Lower lobe of right lung (tissue), 2 donors: ENCODE data around the gene THEMIS2. TPM values are rescaled to one million over a fixed set of nuclear protein-coding genes. Genes with fewer than 3 reads are reported as not detected.

Experiments used
- ATAC-seq, 2 donors: fragments of 200-7000 bp; cut with Tn5 transposase; one replicate each; pipeline ENCODE4 v1.9.1; 2020 to 2022; ENCODE audit warnings: mild to moderate bottlenecking in 2 of 2, moderate library complexity in 2 of 2
- DNase-seq: peaks from one replicate; pipeline ENCODE4 v3.0.0-alpha.2; 2020
- H3K27ac ChIP-seq: fragments of 200-600 bp; one replicate; pipeline ENCODE4 v1.8.0; 2022
- H3K27me3 ChIP-seq: fragments of 200-600 bp; one replicate; pipeline ENCODE4 v1.8.0; 2022; ENCODE audit warnings: low read depth
- H3K36me3 ChIP-seq: fragments of 200-600 bp; one replicate; pipeline ENCODE4 v1.8.0; 2022; ENCODE audit warnings: mild to moderate bottlenecking
- H3K4me1 ChIP-seq: fragments of 200-600 bp; one replicate; pipeline ENCODE4 v1.8.0; 2022
- H3K4me3 ChIP-seq: fragments of 200-600 bp; one replicate; pipeline ENCODE4 v1.8.0; 2022; ENCODE audit warnings: mild to moderate bottlenecking
- H3K9me3 ChIP-seq: fragments of 200-600 bp; one replicate; pipeline ENCODE4 v1.8.0; 2022
- intact Hi-C: fragments of 100-400 bp; cut with DNase I; formaldehyde crosslinking; loops from one replicate; pipeline ENCODE4 v1.11.0; 2022
- total RNA-seq: library from RNA; stranded (reverse); fragmentation: NEBNext Ultra II Directional; extraction: Animal tissue kit (Norgen Biotek cat#: 25700); gene quantifications from one replicate; pipeline ENCODE4 v1.2.1, GENCODE V29; 2021
- TF ChIP-seq, protein P1 (sequence below): fragments of 200-600 bp; IDR thresholded peaks from one replicate; pipeline ENCODE4 v1.8.0; 2022; ENCODE audit warnings: antibody characterized with exemption, mild to moderate bottlenecking
- donor health status: DM: no; HTN: yes; CAD: no; lungs with severe emphysema.

Gene THEMIS2
- total RNA-seq, 1 donor from 2014 or later = 161 TPM

DNA sequence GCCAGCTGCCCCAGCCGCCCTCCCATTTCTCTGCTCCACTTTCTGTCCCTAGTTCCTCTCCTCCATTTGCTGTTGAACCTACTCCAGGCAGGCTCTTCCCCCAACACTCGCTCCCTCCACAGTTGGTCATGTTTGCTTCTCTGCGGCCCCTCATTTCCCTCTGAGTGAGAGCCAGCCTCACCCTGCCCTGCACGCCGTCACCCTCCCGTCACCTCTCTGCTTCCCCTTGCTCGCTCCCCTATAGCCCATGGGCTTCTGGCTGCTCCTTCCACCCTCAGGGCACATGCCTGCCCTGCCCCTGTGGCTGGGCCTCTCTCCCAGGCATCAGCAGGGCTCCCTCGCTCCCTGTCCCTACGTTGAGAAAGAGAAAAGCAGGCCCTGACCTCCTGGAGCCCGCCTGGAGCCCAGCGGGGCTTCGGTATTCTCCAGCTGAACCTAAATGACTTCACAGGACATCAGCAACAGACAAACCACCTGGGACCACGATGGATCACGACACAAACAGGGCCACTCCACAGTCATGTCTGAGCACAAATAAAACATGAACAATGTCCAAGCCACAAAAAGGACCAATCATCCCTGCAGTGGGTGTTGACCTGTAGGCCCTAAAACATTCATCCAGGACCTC lies 13.3 kb upstream of the THEMIS2 start:
- Histone ChIP-seq H3K36me3 (no peaks in the 10 kb centered on the region), H3K4me1 (peaks cover 24% of the 10 kb centered on the region), H3K9me3 (no peaks in the 10 kb centered on the region), H3K4me3 (no peak overlapping the region), H3K27me3 (no peaks in the 10 kb centered on the region), H3K27ac (peak overlapping the region; percentile 46)
- DNase-seq (no peak), ATAC-seq (peak; percentile 3 to 11)
- TF ChIP-seq, protein P1, sequence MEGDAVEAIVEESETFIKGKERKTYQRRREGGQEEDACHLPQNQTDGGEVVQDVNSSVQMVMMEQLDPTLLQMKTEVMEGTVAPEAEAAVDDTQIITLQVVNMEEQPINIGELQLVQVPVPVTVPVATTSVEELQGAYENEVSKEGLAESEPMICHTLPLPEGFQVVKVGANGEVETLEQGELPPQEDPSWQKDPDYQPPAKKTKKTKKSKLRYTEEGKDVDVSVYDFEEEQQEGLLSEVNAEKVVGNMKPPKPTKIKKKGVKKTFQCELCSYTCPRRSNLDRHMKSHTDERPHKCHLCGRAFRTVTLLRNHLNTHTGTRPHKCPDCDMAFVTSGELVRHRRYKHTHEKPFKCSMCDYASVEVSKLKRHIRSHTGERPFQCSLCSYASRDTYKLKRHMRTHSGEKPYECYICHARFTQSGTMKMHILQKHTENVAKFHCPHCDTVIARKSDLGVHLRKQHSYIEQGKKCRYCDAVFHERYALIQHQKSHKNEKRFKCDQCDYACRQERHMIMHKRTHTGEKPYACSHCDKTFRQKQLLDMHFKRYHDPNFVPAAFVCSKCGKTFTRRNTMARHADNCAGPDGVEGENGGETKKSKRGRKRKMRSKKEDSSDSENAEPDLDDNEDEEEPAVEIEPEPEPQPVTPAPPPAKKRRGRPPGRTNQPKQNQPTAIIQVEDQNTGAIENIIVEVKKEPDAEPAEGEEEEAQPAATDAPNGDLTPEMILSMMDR = no peak
- intact Hi-C loops = no loop called here

DNA sequence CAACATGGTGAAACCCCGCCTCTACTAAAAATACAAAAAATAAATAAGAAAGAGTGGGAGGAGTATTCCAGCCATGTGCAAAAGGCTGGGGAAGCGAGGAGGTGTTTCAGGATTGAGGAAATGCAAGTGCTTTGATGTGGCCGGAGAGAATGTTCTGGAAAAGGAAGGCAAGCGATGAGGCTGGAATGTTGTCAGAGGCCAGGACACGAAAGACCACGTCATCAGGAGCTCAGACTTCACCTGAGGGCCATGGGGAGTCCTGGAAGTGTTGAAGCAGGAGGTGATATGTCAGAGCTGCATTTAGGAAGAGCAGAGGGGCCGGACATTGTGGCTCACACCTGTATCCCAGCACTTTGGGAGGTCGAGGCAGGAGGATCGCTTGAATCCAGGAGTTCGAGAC lies 10.9 kb upstream of the THEMIS2 start:
- TF ChIP-seq, protein P1 = no peak
- ATAC-seq (no peak), DNase-seq (no peak)
- Histone ChIP-seq H3K27me3 (no peaks in the 10 kb centered on the region), H3K4me1 (peaks cover 24% of the 10 kb centered on the region), H3K9me3 (no peaks in the 10 kb centered on the region), H3K36me3 (no peaks in the 10 kb centered on the region), H3K27ac (no peak overlapping the region), H3K4me3 (no peak overlapping the region)
- intact Hi-C loops = no loop called here

DNA sequence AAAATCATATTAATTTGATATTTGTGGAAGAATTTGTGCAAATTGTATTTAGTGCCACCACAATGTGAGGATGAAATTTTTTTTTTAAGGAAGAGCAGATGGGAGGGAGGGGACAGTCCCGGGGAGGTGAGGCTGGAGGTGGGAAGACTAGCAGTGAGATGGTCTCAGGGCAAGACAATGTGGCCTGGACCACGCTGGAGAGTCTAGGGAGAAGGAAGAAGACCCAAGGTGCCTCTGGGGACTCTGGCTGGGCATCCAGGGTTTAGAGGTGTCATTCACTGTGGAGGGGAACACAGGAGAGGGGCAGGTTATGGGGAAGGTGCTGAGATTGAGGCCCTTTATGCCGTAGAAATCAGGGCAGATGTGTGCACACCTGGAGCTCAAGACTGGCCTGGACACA lies 10.3 kb upstream of the THEMIS2 start:
- TF ChIP-seq, protein P1 = no peak
- H3K27ac ChIP-seq = peak overlapping the region; percentile 80
- intact Hi-C loops = no loop called here
- no peaks in the 10 kb centered on the region for H3K36me3 ChIP-seq
- ATAC-seq (no peak), DNase-seq (no peak)
- no peak overlapping the region for H3K4me3 ChIP-seq
- H3K9me3 ChIP-seq = no peaks in the 10 kb centered on the region
- no peaks in the 10 kb centered on the region for H3K27me3 ChIP-seq
- H3K4me1 ChIP-seq = peaks cover 24% of the 10 kb centered on the region

DNA sequence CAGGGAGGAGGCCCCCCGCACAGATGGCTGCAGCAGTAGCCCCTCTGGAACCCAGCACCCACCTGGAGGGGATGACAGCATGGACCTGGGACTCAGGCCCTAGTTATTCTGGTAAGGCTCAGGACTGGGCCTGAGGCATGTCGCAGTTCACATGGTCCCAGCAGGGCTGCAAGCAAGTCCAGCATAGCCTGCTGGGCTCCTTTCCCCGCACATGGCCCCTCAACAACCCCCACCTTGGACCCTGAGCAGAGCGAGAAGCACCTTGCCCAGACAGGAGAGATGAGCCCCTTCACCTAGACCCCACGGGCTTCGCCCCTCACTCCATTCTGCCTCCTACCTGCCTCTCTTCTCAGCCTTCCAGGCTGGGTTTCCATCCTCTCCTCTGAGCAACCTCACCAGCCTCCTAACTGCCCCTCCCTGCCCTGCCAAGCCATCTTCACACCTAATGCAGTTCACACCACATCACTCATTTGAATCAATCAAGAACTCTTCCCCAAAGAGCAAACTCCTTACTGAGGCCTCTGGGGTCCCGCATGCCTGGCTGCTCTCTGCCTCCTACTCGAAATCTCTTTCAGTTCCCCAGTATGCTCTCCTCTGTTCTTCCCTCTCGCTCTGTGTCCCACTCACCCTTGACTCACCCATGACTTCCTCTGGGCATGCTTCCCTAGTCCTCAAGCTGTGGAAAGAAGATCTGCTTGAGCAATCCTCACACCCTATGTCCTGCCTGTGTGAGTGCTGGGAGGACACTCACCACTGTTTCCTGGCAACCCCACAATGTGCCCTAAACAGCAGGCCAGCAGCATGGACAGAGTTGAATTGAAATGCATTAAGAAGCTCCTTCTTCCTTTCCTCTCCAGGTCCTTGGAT lies 9.4 kb upstream of the THEMIS2 start:
- intact Hi-C loops = no loop called here
- peak overlapping the region; percentile 80 for H3K27ac ChIP-seq
- H3K4me1 ChIP-seq = peaks cover 24% of the 10 kb centered on the region
- no peaks in the 10 kb centered on the region for H3K27me3 ChIP-seq
- TF ChIP-seq, protein P1 = no peak
- H3K36me3 ChIP-seq = no peaks in the 10 kb centered on the region
- peak; percentile 80 to 90 for ATAC-seq
- H3K4me3 ChIP-seq = peak overlapping the region; percentile 11
- H3K9me3 ChIP-seq = no peaks in the 10 kb centered on the region
- peak; percentile 77 for DNase-seq

DNA sequence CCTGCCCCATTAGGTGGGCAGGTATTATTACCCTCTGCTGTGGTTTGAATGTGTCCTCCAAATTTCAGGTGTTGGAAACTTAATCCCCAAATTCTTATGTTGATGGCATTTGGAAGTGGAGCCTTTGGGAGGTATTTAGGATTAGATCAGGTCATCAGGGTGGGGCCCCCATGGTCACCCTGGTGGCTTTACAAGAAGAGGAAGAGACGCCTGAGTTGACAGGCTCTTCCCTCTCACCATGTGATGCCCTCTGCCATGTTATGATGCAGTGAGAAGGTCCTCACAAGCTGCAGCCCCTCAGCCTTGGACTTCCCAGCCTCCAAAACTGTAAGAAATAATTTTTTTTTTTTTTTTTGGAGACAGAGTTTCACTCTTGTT lies 8.8 kb upstream of the THEMIS2 start:
- peak; percentile 74 to 78 for ATAC-seq
- H3K36me3 ChIP-seq = no peaks in the 10 kb centered on the region
- H3K4me1 ChIP-seq = peaks cover 23% of the 10 kb centered on the region
- no peaks in the 10 kb centered on the region for H3K9me3 ChIP-seq
- TF ChIP-seq, protein P1 = no peak
- H3K27ac ChIP-seq = peak overlapping the region; percentile 80
- no peaks in the 10 kb centered on the region for H3K27me3 ChIP-seq
- peak; percentile 77 for DNase-seq
- intact Hi-C loops = no loop called here
- H3K4me3 ChIP-seq = no peak overlapping the region
